ENCODE measurements around the gene PRLHR.

Gene PRLHR

DNA sequence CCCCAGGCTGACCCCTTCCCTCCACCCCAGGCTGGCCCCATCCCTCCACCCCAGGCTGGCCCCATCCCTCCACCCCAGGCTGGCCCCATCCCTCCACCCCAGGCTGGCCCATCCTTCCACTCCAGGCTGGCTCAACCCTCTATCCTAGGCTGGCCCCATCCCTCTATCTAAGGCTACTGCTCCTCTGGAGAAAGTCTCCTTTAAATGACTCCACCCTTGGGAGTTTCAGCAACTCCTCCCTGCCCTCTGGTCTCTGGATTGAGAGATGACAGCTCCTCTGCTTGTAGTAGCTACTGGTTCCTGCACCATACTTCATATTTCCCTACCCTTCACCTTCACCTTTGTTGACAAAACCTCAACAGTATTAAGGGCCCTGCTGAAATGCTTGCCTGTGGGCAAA, 8.5 kb downstream of the PRLHR start:
- no peak overlapping the region for H3K27ac ChIP-seq
- no peak for TF ChIP-seq ZFX (IDR thresholded peaks at IDR 0.05)
- TF ChIP-seq, protein P1, sequence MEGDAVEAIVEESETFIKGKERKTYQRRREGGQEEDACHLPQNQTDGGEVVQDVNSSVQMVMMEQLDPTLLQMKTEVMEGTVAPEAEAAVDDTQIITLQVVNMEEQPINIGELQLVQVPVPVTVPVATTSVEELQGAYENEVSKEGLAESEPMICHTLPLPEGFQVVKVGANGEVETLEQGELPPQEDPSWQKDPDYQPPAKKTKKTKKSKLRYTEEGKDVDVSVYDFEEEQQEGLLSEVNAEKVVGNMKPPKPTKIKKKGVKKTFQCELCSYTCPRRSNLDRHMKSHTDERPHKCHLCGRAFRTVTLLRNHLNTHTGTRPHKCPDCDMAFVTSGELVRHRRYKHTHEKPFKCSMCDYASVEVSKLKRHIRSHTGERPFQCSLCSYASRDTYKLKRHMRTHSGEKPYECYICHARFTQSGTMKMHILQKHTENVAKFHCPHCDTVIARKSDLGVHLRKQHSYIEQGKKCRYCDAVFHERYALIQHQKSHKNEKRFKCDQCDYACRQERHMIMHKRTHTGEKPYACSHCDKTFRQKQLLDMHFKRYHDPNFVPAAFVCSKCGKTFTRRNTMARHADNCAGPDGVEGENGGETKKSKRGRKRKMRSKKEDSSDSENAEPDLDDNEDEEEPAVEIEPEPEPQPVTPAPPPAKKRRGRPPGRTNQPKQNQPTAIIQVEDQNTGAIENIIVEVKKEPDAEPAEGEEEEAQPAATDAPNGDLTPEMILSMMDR (conservative IDR thresholded peaks at IDR 0.05), result no peak

DNA sequence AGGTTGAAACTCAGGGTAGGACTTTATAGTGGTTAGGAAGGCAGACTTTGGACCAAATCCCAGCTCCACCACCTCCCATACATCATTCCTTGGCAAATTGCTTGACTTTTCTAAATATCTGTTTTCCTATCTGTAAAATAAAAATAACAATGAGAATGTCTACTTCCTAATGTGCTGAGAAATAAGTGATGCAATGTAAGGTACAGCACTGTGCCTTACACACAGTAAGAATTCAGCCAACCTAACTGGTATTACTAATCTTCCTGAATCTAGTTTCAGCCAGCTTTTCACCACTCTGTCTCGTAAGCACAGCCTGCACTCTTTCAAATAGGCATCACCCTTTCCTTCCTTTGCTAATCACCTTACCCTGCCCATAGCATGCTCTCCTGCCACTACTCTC, 9.7 kb downstream of the PRLHR start:
- H3K27ac ChIP-seq, result no peak overlapping the region
- TF ChIP-seq ZFX (IDR thresholded peaks at IDR 0.05), result no peak
- TF ChIP-seq, protein P1 (conservative IDR thresholded peaks at IDR 0.05), result no peak

DNA sequence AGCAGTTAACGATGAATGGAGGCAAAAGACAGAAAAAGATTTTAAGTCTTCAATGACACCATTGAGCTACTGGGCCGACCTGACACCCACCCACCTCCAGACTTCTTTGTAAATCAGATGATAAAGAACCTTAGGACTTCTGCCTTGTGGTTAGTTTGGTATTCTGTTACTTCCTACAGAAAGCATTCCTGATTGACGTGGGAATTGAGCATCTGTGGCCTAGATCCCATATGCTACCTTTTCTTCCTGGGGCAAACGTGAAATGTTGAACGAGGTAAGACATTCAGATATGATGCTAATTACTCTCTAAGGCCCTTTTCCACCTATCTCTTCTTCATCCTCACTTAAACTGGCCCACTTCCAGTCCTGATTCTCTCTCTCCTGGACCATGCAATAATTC, 10.2 kb downstream of the PRLHR start:
- TF ChIP-seq, protein P1 (conservative IDR thresholded peaks at IDR 0.05), result no peak
- TF ChIP-seq ZFX (IDR thresholded peaks at IDR 0.05), result no peak
- no peak overlapping the region for H3K27ac ChIP-seq

DNA sequence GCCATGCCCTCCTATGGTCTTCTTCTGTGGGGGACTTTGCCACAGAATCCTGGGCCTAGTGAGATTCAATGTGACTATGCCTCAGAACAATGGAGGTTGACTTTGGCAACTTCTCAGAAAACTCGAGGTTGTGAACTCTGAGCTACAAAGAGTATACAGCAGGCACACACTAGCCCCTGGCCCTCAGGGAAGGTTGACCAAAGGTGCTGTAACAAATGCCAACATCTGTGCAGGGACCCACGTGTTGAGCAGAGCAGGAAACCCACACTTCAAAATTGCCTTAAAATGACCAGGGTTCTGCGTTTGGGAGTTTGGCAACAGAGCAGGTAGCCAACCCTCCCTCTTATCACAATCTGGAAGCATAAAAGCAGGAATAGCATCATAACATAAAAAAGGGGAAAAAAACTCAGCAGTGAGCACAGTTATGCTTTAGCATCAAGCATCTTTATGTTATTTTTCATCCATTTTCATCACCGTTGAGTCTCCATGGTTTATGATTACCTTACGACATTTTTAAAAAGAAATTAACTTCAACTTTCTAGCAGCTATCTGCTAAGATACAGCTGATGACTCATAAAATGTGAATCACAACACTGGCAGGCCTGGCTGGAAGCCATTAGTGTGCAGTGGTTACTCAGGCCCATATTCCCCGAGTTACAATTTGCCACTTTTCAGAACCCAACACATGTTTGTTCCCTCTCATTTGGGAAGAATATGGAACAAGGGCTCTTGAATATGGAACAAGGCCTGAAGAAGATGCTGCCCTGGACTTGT, 11.1 kb downstream of the PRLHR start:
- TF ChIP-seq, protein P1 (conservative IDR thresholded peaks at IDR 0.05), result no peak
- TF ChIP-seq ZFX (IDR thresholded peaks at IDR 0.05), result no peak
- H3K27ac ChIP-seq, result no peak overlapping the region

DNA sequence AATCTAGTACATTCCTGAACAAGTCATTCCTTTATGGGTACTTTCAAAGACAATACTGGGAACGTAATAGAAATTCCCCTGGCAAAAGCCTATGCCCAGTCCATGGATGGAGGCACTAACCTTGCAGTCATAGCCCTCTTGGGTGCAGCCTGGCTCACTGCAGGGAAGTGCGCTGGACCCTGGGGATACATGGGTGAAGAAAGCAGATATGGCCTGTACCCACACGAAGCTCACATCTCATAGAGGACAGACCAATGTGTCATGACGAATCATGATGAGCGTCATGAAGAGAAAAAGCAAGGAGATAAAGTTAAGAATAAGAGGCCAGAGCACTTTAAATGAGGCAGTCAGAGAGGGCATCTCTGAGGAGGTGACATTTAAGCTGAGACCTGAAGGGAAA, 11.8 kb downstream of the PRLHR start:
- no peak overlapping the region for H3K27ac ChIP-seq
- TF ChIP-seq, protein P1 (conservative IDR thresholded peaks at IDR 0.05), result no peak
- TF ChIP-seq ZFX (IDR thresholded peaks at IDR 0.05), result no peak

DNA sequence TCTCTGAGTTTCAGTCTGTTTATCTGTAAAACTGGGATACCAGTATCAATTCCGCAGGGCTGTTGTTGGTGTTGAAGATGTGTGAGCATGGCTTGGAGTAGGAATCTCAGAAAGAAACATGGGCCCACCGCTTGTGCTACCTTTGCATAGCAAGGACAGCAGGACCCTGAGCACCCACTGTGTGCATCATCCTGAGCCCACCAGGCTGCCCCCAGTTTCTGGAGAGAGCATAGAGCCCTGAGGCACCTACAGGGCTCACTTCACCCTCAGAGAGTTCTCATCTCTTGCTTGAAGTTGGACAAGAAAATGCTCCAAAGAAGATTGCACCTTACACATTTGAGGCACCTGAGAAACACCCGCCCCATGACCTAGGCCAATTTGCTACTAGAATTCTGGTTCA, 12.9 kb downstream of the PRLHR start:
- no peak for TF ChIP-seq ZFX (IDR thresholded peaks at IDR 0.05)
- TF ChIP-seq, protein P1 (conservative IDR thresholded peaks at IDR 0.05), result no peak
- H3K27ac ChIP-seq, result no peak overlapping the region

DNA sequence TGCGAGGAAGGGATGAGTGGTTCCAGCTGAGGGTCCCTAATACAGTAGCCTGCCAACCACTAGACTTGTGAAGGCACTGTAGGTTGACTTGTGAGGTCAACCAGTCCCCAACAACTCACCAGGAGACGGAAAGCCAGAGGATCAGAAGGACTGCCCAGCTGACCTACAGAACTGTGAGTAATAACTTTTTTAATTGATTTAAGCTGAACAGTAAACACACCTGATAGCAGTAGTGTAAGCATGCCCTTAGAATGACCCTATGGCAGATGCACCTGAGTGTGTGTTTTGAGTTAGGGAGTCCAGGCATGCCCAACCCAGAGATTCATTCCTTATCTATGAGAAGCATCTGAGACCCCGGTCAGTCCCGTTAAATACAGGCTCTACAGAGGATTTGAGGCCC, 14.1 kb downstream of the PRLHR start:
- no peak overlapping the region for H3K27ac ChIP-seq
- TF ChIP-seq, protein P1 (conservative IDR thresholded peaks at IDR 0.05), result no peak
- TF ChIP-seq ZFX (IDR thresholded peaks at IDR 0.05), result no peak
